ENCODE data around the gene FAM98C.
"Not testable (repeated sequence)": the region's sequence is repeated elsewhere in the genome, so short reads cannot be mapped to it uniquely, and the experiment has no call there.

Gene FAM98C

DNA sequence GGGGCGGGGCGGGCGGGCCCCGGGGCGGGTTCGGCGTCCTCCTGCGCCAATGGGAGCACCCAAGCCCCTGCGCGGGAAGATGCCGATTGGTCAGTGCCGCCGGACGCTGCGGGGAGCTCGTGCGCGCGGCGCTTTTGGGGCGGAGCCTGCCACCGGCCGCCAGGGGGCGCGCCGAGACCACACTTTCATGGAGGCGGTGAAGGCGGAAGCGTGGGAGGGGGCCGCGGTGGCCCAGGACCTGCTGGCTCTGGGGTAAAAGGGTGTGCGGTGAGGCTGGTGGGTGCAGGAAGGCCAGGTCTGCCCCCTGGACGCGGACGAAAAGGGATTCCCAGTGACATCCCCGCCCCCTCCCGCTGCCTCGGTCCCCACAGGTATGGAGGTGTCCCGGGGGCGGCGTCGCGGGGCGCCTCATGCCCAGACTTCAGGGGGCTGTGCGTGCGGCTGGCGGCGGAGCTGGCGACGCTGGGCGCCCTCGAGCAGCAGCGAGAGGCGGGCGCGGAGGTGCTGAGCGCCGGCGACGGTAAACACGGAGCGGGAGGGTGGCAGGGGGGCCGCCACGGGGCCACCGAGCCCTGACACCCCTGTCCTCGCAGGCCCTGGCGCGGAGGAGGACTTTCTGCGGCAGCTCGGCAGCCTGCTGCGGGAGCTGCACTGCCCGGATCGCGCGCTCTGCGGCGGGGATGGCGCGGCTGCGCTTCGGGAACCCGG is at the start of gene FAM98C:
Gene FAM98C, plus strand, starts transcription at position 127 of the 708 bp plus-strand sequence. Its CDS starts 61 bp downstream, at position 188.
- peaks cover 10% of the 10 kb centered on the region for H3K4me1 Mint-ChIP-seq (ENCODE audit: low read depth)
- peak within 1 kb of the TSS; percentile 90 for H3K4me3 Mint-ChIP-seq
- H3K27ac Mint-ChIP-seq = peak within 1 kb of the TSS; percentile 90
- peaks cover 15% of the 10 kb centered on the region for H3K36me3 Mint-ChIP-seq (ENCODE audit: low read depth)
- H3K9me3 Mint-ChIP-seq = no peaks in the 10 kb centered on the region
- no peaks in the 10 kb centered on the region for H3K27me3 Mint-ChIP-seq (ENCODE audit: low read depth)

DNA sequence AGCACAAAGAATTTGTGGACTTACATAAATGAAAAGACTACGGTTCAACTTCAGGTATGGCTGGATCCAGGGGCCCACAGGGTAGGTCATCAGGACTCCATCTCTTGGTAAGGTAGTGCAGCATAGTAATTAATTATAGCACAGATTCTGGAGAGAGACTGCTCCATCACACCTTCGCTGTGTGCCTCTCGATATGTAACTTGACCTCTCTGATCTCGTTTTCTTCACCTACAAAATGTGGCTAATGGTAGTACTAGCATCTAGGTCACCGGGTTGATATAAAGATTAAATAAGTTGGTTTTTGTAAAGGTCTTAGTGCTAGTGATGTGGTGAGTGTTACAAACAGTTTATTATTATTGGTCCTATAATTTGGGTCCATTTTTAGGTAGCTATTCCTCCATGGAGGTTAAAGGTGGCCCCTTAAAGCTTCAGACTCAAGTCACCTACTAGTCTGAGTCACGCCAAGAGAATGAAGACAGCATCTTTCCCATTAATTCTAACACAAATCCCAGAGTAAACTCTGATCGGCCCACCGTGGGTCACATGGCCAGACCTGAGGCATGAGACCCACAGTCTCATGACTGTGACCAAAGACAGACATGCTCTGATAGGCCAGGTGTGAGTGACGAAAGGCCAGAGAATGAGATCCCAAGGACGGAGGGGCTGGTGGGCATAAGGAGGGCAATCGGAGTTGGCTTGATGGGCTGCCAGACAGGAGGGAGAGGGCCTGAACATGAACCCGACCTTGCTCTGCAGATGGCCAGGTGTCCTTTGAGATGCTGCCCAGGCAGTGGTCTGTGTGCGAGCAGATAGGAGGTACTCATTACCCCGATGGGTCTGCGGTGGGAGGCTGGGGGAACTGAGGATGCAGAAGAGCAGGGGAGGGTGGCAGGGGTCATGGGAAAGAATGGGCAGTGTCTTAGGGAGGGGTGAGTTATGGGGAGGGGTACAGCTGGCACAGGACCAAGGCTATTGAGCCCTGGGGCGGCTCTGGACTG is 46.9 kb upstream of the FAM98C start:
- no peak overlapping the region for H3K4me3 Mint-ChIP-seq
- peaks cover 5% of the 10 kb centered on the region for H3K4me1 Mint-ChIP-seq (ENCODE audit: low read depth)
- no peak overlapping the region for H3K27ac Mint-ChIP-seq
- no peaks in the 10 kb centered on the region for H3K9me3 Mint-ChIP-seq
- H3K27me3 Mint-ChIP-seq (ENCODE audit: low read depth) = peaks cover 20% of the 10 kb centered on the region
- H3K36me3 Mint-ChIP-seq (ENCODE audit: low read depth) = no peaks in the 10 kb centered on the region

DNA sequence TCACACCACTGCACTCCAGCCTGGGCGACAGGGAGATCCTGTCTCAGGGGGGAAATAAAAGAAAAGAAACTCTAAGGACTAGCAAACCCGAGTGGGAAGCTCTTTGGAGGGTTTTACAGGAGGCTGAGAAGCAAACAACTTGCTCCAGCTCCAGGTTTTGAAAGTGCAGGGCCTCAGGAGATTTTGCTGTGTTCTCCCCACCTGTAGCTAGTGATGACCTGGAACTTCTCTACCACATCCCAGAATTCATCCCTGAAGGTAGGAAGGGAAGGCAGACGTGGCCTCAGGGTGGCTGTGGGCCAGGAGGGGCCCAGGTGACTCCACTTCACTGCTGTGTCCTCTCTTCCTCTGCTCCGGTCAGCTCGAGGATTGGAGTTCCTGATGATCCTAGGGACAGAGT is 44.8 kb upstream of the FAM98C start:
- Mint-ChIP-seq H3K27me3 (ENCODE audit: low read depth) (peaks cover 27% of the 10 kb centered on the region), H3K4me3 (no peak overlapping the region), H3K4me1 (ENCODE audit: low read depth) (peaks cover 12% of the 10 kb centered on the region), H3K27ac (no peak overlapping the region), H3K36me3 (ENCODE audit: low read depth) (no peaks in the 10 kb centered on the region), H3K9me3 (no peaks in the 10 kb centered on the region)

DNA sequence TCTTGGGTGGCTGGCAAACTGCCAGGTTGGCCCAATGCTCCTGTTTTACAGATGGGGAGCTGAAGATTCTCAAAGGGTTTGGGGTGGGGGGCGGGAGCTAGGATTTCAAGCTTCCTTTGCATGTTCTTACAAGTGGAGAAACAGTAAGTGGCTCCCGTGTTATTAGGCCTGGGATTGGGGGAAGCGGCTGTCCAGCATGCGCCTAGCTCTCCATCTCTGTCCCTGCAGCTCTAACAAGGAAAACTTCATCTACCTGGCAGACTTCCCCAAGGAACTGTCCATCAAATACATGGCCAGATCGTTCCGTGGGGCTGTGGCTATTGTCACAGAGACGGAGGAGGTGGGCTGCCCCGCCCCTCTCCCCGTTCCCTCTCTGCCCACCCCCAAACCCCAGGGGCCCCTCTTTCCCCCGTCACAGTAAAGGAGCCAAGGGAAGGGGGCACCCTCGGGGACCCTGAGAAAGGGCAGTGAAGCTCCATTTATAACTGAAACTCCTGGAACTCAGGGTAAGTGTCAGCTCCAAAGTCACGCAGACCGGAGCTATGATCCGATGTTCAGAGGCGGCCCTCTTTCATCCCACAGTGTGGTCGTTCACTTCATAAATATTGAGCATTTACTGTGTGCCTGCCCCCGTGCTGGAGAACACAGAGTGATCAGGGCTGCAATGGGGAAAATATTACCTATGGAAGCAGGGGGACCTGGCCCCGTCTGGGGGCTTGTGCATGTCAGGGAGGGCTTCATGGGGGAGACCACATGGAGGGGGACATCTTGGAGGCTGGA is 43.5 kb upstream of the FAM98C start:
- Mint-ChIP-seq H3K27ac (no peak overlapping the region), H3K4me3 (peak overlapping the region; percentile 46), H3K27me3 (ENCODE audit: low read depth) (peaks cover 27% of the 10 kb centered on the region), H3K4me1 (ENCODE audit: low read depth) (peaks cover 14% of the 10 kb centered on the region), H3K36me3 (ENCODE audit: low read depth) (no peaks in the 10 kb centered on the region), H3K9me3 (no peaks in the 10 kb centered on the region)

DNA sequence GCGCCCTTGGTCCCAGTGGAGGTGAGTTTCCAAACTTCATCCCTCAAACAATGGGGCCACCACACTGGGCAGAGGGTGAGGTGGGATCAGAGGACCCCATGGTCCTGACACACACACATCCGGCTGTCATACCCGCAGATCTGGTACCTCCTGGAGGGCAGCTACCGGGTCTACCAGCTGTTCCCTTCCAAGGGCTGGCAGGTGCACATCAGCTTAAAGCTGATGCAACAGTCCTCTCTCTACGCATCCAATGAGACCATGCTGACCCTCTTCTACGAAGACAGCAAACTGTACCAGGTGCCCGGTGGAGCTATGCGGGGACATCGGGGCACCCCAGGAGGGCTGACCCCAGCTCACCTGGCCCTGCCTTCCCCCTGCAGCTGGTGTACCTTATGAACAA is 42.5 kb upstream of the FAM98C start:
- Mint-ChIP-seq H3K27ac (no peak overlapping the region), H3K9me3 (no peaks in the 10 kb centered on the region), H3K36me3 (ENCODE audit: low read depth) (no peaks in the 10 kb centered on the region), H3K4me1 (ENCODE audit: low read depth) (peaks cover 14% of the 10 kb centered on the region), H3K4me3 (peak overlapping the region; percentile 87), H3K27me3 (ENCODE audit: low read depth) (peaks cover 27% of the 10 kb centered on the region)

DNA sequence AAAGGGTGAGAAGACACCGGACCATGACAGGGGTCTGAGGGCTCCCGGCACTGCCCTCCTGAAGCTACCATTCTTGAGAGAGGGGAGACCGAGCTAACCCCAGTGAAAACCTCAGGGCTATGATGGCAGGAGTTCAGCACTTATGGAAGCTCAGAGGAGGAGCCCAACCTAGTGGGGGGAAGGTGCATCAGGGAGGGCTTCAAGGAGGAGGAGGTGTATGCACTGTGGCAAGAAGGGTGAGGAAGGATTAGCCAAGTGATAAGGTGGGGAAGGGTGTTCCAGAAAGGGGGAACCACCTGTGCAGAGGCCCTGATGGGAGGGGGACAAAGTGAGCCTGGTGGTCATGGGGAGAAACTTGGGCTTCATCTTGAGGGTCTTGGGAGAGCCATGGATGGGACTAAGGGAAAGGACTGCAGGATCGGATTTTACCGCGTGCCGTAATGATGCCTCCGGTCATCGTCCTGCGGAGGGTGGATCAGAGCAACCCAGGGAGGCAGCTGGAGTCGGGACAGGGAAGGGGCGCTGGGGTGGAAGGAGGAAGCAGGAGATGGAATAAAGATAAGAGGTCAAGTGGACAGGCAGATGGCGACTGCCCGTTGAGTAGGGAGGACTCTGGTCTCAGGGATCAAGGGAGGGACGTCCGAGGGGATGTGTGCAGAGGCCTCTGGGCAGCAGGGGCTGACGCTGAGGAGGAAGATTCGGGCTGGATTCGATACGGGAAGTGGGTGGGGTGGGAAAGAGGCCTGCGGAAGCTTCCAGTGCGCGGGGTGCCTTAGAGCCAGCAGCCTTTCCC is 41.9 kb upstream of the FAM98C start:
- Mint-ChIP-seq H3K4me3 (peak overlapping the region; percentile 87), H3K9me3 (no peaks in the 10 kb centered on the region), H3K27ac (peak overlapping the region; percentile 1), H3K4me1 (ENCODE audit: low read depth) (peaks cover 14% of the 10 kb centered on the region), H3K36me3 (ENCODE audit: low read depth) (no peaks in the 10 kb centered on the region), H3K27me3 (ENCODE audit: low read depth) (peaks cover 25% of the 10 kb centered on the region)

DNA sequence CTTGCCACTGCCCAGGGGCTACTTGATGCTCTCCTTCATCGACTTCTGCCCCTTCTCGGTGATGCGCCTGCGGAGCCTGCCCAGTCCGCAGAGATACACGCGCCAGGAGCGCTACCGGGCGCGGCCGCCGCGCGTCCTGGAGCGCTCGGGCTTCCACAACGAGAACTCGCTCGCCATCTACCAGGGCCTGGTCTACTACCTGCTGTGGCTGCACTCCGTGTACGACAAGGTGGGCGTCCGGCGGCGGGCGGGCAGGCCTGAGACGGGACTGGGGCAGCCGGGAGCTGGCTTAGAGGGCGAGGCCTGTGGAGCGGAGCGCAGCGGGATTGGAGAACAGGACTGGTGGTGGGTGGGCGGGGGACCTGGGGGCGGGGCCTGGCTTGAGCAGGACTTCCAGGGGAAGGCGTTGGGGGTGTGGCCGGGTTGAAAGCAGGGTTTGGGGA is 41.2 kb upstream of the FAM98C start:
- H3K36me3 Mint-ChIP-seq (ENCODE audit: low read depth) = no peaks in the 10 kb centered on the region
- H3K27ac Mint-ChIP-seq = no peak overlapping the region
- H3K4me1 Mint-ChIP-seq (ENCODE audit: low read depth) = peaks cover 14% of the 10 kb centered on the region
- H3K4me3 Mint-ChIP-seq = peak overlapping the region; percentile 87
- H3K9me3 Mint-ChIP-seq = no peaks in the 10 kb centered on the region
- H3K27me3 Mint-ChIP-seq (ENCODE audit: low read depth) = peaks cover 22% of the 10 kb centered on the region

DNA sequence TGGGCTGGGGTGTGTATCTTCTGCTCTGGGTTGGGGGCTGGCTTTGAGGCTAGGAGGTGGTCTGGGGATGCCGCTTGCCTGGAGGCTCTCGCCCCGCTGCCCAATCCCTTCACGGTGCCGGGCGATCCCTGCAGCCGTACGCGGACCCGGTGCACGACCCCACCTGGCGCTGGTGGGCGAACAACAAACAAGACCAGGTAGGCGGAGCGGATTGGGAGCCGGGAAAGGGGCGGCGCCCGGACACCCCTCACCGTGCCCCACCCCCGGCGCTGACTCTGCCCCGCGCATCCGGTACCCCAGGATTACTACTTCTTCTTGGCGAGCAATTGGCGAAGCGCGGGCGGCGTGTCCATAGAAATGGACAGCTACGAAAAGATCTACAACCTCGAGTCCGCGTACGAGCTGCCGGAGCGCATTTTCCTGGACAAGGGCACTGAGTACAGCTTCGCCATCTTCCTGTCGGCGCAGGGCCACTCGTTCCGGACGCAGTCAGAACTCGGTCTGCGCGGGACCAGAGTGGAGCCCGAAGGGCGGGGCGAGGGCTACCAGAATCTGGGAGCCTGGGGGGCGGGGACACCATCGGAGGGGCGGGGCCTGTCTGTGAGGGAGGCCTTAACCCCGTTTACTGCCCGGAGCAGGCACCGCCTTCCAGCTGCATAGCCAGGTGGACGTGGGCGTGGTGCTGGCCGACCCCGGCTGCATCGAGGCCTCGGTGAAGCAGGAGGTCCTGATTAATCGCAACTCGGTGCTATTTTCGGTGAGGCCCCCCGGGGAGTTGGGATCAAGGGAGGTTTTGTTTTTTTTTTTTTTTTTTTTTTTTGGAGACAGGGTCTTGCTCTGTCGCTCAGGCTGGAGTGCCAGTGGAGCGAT is 40.6 kb upstream of the FAM98C start:
- H3K27me3 Mint-ChIP-seq (ENCODE audit: low read depth) = peaks cover 22% of the 10 kb centered on the region
- H3K36me3 Mint-ChIP-seq (ENCODE audit: low read depth) = no peaks in the 10 kb centered on the region
- H3K4me1 Mint-ChIP-seq (ENCODE audit: low read depth) = peaks cover 14% of the 10 kb centered on the region
- no peaks in the 10 kb centered on the region for H3K9me3 Mint-ChIP-seq
- peak overlapping the region; percentile 85 for H3K27ac Mint-ChIP-seq
- H3K4me3 Mint-ChIP-seq = peak overlapping the region; percentile 87

DNA sequence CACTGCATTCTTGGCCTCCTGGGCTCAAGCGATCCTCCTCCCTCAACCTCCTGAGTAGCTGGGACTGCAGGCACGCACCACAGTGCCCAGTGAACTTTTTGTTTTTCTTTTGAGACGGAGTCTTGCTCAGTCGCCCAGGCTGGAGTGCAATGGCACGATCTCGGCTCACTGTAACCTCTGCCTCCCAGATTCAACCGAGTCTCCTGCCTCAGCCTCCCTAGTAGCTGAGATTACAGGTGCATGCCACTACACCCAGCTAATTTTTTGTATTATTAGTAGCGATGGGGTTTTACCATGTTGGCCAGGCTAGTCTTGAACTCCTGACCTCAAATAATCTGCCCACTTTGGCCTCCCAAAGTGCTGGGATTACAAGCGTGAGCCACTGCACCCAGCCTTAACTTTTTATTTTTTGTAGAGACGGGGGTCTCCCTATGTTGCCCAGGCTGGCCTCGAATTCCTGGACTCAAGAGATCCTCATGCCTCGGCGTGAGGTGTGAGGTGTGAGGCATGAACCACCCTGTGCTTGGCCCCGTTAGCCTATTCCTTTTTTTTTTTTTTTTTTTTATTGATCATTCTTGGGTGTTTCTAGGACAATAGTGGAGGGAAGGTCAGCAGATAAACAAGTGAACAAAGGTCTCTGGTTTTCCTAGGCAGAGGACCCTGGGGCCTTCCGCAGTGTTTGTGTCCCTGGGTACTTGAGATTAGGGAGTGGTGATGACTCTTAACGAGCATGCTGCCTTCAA is 39.8 kb upstream of the FAM98C start:
- H3K9me3 Mint-ChIP-seq; H3K27ac Mint-ChIP-seq; H3K36me3 Mint-ChIP-seq (ENCODE audit: low read depth): not testable (repeated sequence)
- Mint-ChIP-seq H3K4me3 (peak overlapping the region; percentile 44), H3K4me1 (ENCODE audit: low read depth) (peaks cover 14% of the 10 kb centered on the region), H3K27me3 (ENCODE audit: low read depth) (peaks cover 22% of the 10 kb centered on the region)

DNA sequence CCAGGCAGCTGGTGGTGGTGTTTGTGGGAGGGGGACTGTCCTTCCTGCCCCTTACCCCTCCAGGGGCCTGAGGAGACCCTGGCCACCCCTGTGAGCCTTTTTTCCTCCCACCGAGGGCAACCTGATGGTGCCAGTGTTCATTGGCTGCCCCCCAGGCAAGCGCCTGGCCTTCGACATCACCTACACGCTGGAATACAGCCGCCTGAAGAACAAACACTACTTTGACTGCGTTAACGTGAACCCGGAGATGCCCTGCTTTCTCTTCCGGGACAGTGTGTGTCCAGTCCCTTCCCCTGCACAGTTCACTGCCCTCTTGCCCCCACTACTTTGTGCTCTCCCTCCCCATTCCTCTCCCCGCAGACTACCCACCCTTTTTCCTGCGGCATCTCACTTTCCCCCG is 35.9 kb upstream of the FAM98C start:
- Mint-ChIP-seq H3K4me3 (no peak overlapping the region), H3K27ac (no peak overlapping the region), H3K36me3 (ENCODE audit: low read depth) (no peaks in the 10 kb centered on the region), H3K9me3 (no peaks in the 10 kb centered on the region), H3K27me3 (ENCODE audit: low read depth) (peaks cover 5% of the 10 kb centered on the region), H3K4me1 (ENCODE audit: low read depth) (peaks cover 2% of the 10 kb centered on the region)

DNA sequence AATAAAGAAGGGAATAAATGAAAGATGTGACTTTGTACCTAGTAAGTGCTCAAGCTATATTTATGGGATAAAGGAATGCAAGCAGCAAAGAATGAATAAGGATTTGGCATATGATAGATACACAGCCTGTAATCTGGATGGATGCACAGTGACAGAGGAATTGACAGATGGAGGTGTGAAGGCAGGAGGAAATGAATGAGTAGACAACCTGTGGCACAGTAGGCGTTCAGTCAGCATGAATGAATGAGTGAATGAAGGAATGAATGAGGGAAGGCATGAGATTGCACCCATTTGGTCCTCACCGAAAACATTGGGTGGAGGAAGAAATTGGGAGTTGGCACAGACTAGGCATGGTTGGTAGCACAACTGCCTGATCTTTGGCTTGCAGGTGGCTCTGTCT is 33.3 kb upstream of the FAM98C start:
- H3K4me1 Mint-ChIP-seq (ENCODE audit: low read depth) = peaks cover 4% of the 10 kb centered on the region
- H3K27ac Mint-ChIP-seq = no peak overlapping the region
- H3K9me3 Mint-ChIP-seq = no peaks in the 10 kb centered on the region
- no peak overlapping the region for H3K4me3 Mint-ChIP-seq
- H3K27me3 Mint-ChIP-seq (ENCODE audit: low read depth) = peaks cover 5% of the 10 kb centered on the region
- peaks cover under 1% of the 10 kb centered on the region for H3K36me3 Mint-ChIP-seq (ENCODE audit: low read depth)

DNA sequence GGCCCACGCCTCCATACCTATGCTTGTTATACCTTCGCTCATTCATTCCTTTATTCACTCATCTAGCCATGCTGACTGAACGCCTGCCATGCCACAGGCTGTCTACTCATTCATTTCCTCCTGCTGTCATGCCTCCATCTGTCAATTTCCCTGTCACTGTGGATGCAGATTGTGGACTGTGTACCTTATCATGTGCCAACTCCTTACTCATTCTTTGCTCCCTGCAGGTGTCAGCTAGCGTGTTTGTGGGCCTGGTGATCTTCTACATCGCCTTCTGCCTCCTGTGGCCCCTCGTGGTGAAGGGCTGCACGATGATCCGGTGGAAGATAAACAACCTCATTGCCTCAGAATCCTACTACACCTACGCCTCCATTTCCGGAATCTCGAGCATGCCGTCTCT is 32.6 kb upstream of the FAM98C start:
- H3K4me3 Mint-ChIP-seq = no peak overlapping the region
- no peak overlapping the region for H3K27ac Mint-ChIP-seq
- peaks cover 11% of the 10 kb centered on the region for H3K4me1 Mint-ChIP-seq (ENCODE audit: low read depth)
- peaks cover 5% of the 10 kb centered on the region for H3K27me3 Mint-ChIP-seq (ENCODE audit: low read depth)
- peaks cover 7% of the 10 kb centered on the region for H3K36me3 Mint-ChIP-seq (ENCODE audit: low read depth)
- H3K9me3 Mint-ChIP-seq = no peaks in the 10 kb centered on the region
